ENCODE measurements around the gene TMEM121.
"Not testable (repeated sequence)": the region's sequence is repeated elsewhere in the genome, so short reads cannot be mapped to it uniquely, and the experiment has no call there.

TMEM121 gene

DNA sequence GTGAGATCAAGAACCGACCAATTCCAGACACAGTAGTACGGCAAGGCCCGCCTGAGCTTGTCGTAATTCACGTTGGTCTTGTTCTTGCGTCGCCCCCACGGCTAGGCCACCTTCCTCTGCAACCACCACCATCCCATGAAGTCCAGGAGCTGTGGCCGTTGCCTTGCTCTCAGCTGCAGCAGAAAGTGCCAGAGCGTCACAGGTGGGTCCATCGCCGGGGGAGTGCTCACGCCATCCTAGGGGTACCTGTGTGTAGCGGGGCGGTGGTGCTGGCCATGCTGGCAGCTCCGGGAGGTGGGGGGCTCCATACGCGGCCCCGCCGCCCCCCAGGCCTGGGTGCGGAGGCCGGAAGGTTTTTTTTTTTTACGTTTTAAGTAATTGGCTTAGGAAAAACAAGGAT is 23.1 kb downstream of the TMEM121 start:
- no peak for DNase-seq

DNA sequence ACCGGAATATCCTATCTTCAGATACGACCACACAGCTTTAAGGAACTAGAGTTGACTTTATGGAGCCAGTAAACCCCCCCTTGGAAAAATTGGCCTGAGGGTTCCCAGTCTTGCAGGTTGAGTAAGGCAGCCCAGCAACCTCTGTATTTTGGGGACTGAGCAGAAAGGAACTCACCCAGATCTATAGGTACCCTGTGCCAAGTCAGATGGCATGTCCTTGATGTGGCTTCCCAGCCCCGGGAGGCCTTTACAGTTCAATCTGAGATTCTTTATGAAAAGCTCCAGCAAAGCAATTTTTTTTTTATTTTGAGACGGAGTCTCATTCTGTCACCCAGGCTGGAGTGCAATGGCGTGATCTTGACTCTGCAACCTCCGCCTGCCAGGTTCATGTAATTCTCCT is 27.6 kb downstream of the TMEM121 start:
- no peak for DNase-seq

DNA sequence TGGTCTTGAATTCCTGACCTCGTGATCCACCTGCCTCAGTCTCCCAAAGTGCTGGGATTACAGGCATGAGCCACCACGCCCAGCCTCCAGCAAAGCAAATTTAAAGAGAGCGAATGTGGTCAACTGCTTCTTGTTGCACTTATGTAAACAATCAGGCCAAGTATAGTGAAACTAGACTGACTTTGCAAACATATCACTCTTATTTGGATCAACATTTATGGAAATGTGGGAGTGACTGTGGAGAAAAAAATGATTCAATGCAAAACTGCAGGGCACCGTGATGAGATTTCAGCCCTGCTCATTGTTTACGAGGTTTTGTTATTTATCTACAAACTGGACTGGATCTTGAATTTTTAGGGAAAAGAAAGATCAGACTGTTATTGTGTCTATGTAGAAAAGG is 28.1 kb downstream of the TMEM121 start:
- DNase-seq = no peak

DNA sequence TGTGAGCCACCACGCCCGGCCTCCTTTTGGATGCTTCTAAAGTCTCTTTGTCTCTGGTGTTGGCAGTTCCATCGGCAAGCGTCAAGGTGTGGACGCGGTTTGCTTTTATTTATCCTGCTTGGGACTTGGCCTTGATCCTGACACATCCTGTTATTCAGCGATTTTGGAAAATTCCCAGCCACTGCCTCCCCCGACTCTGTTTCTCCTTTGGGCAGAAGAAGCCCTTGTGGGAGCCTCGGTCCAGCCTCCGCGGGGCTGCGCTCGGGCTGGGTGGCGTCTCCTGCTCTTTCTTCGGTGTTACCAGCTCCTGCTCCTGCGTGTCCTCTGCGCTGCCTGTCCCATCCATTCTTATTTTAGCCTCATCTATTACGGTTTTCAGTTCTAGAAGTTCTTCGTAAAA is 31.3 kb downstream of the TMEM121 start:
- DNase-seq = not testable (repeated sequence)

DNA sequence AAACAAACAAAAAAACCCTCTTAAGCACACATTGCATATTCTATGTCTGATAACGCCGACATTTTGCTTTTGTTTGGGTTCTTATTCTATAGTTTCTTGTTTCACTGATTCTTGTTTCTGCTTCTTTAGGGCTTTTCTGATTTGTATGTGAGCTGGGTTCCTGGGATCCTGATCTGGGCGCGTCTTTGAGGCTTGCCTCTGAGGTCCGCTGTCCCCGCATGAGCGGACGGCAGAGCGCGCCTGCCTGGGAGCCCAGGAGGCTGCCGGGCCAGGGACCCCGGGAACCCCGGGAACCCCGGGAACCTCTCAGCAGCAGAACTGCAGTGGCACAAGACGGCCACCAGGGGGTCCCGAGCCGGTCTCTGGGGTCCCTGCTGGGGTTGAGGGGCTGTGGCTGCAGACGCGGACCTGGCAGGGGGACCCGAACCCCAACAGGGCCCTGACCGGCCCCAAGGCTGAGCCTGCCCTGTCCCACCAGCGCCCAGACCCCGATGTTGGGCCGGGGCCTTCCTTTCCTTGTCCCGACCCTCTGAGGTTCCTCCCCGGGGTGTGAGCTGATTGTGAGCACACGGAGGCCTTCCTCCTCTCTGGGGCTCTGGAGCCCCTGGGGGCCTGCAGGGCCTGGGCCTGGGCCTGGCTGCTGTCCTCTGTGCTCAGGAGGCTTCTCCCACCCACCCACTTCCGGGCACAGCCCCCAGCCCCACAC is 32.2 kb downstream of the TMEM121 start:
- not testable (repeated sequence) for DNase-seq

GRCh38 chr14:105559384-105560047 is 33.1 kb downstream of the TMEM121 start:
- DNase-seq = not testable (repeated sequence)

DNA sequence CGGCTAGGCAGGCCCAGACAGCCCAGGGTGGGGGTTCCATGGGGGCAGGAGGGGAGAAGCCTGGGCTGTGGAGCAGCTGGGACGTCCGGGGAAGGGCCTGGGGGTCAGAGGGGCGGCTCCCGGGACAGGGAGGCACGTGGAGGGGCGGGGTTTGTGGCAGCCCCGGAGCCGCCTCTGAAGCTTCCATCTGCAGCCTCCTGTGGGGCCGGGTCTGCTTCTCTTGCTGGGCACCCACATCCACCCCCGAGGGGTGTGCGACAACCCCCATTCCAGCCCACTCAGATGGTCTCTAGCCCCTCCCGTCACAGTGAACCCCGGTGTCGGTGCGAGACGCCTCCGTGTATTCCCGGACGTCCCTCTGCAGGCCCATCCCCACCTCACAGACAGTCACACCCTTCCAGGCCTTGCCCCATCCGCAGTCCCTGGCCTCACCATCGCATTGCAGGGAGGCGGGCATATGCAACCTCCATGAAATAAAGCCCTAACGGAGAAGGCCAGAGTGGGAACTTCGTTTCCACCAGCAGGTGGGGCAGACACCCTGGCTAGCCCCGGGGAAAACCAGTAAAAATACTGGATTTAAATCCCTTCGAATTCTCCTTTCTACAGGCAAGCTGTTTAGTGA is 33.8 kb downstream of the TMEM121 start:
- DNase-seq = not testable (repeated sequence)

- DNase-seq = not testable (repeated sequence)
Measured at GRCh38 chr14:105561345-105561744, 35.0 kb downstream of the TMEM121 start.

- no peak for DNase-seq
Measured at GRCh38 chr14:105562713-105563346, 36.4 kb downstream of the TMEM121 start.

- no peak for DNase-seq
Measured at GRCh38 chr14:105563347-105563737, 37.0 kb downstream of the TMEM121 start.

DNA sequence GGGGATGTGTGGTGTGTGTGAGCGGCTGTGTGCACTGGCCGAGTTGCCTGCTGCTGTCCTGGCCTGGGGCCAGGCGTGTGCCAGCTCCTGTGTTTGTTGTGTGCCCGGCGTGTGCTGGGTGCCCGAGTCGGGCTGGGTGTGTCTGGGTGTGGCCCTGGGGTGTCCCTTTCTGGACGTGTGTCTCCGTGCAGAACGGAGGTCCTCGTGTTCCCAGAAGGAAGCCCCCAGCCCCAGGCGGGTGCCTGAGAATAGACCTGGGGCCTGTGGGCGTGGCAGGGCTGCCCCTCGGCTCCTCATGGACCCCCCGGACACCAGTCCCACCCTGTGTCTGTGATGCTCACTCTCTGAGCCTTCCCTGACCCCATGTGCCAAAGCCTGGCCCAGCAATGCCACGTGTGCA is 38.2 kb downstream of the TMEM121 start:
- not testable (repeated sequence) for DNase-seq

GRCh38 chr14:105565185-105565919 is 39.0 kb downstream of the TMEM121 start:
- not testable (repeated sequence) for DNase-seq

- not testable (repeated sequence) for DNase-seq
Measured at GRCh38 chr14:105566248-105567163, 40.1 kb downstream of the TMEM121 start.

- not testable (repeated sequence) for DNase-seq
Measured at GRCh38 chr14:105567164-105568103, 41.1 kb downstream of the TMEM121 start.

GRCh38 chr14:105568140-105568843 is 41.9 kb downstream of the TMEM121 start:
- DNase-seq = not testable (repeated sequence)

DNA sequence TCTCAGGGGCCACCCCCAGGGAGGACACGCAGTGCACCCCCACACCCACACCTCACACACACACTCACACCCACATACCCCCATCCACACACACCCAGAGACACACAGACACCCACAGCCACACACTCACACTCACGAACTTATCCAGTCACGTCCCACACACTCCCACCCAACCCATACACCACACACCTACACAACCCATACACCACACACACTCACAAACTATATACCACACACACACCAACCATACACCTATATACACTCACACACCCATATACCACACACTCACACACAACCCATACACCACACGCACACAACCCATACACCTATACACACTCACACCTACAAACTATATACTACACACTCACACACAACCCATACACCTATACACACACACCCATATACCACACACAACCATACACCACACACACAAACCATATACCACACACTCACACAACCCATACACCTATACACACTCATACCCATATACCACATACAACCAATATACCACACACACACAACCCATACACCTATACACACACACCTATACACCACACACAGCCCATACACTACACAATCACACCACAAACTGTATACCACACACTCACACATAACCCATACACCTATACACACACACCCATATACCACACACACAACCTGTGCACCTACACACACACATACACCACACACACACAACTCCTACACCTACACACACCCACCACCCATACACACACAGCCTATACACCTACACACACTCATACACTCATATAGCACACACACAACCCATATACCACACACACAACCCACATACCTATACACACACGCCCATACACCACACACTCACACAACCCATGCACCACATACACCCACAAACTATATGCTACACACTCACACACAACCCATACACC is 42.7 kb downstream of the TMEM121 start:
- no peak for DNase-seq

DNA sequence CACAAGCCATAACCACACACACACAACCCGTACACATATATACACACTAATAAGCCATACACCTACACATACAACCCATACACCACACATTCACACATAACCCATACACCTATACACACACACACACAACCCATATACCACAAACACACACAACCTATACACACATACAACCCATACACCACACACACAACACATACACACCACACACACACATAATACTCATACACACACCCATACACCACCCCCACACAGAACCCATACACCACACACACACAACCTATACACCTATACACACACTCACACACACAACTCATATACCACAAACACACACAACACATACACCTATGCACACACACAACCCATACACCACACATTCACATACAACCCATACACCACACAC is 44.1 kb downstream of the TMEM121 start:
- DNase-seq = no peak

DNA sequence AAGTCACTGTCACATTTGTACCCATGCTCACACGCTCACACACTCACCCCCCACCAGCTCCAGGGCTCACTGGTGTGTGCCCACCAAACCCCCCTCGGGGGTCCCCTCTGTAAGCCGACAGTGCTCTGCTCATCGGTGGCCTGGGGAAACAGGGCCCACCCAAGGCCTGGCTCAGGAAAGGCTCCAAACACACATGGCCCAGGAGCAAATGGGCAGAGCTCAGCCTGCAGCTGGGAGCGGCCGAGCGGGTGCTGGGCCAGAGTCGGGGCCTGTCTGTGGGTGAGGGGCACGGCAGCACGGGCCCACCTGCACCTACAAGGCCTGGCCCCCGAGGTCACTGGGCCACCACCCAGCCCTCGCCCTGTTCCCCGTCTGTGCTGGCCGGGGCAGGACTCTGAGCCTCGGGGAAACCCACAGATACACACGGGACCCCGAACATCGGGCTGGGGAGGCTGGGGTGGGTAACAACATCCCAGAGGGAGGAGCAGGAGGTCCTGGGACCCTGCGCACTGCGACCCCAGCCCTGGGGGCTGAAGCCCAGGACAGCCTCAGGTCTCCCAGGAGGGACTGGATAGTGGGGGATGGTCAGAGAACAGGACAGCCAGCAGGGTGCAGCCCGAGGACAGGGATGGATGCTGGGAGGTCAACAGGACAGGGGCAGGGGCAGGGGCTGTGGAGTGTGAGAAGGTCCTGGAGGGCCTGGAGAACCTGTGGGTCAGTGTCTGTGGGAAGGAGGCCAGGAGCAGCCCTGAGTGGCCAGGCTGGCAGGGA is 45.0 kb downstream of the TMEM121 start:
- not testable (repeated sequence) for DNase-seq
